Progenitor cell of endocrine pancreas (in vitro differentiated cells): ENCODE data around the gene MBD3L1. TPM values are rescaled to one million over a fixed set of nuclear protein-coding genes. Genes with fewer than 3 reads are reported as not detected.

ENCODE experiments used
- DNase-seq: peaks from one replicate; pipeline ENCODE4 v3.0.0; 2021; ENCODE audit warnings: low spot score; ENCODE audit not compliant: unreplicated experiment
- H3K27ac Mint-ChIP-seq: 2 replicates; pipeline ENCODE4 v1.8.0; 2021; ENCODE audit warnings: mild to moderate bottlenecking, moderate library complexity, mixed read lengths
- H3K27me3 Mint-ChIP-seq: 2 replicates; pipeline ENCODE4 v1.8.0; 2021; ENCODE audit warnings: mixed read lengths
- H3K36me3 Mint-ChIP-seq: 2 replicates; pipeline ENCODE4 v1.8.0; 2022; ENCODE audit warnings: mixed read lengths; ENCODE audit not compliant: insufficient read depth
- H3K4me1 Mint-ChIP-seq: 2 replicates; pipeline ENCODE4 v1.8.0; 2021; ENCODE audit warnings: low read depth, mixed read lengths
- H3K4me3 Mint-ChIP-seq: 2 replicates; pipeline ENCODE4 v1.8.0; 2021; ENCODE audit warnings: low read depth, mild to moderate bottlenecking, moderate library complexity, mixed read lengths
- H3K9me3 Mint-ChIP-seq: 2 replicates; pipeline ENCODE4 v1.8.0; 2021; ENCODE audit warnings: low read depth, mixed read lengths
- total RNA-seq: library from RNA; stranded (reverse); gene quantifications from 2 replicates; pipeline ENCODE4 v1.2.1, GENCODE V29; 2021
- TF ChIP-seq, protein P1 (sequence below): fragments of 200-600 bp; sonication (generic); IDR thresholded peaks from one replicate; pipeline ENCODE4 v1.5.0; 2021; ENCODE audit warnings: antibody characterized with exemption, mild to moderate bottlenecking; ENCODE audit not compliant: unreplicated experiment

The MBD3L1 gene
- total RNA-seq, 1 donor from 2014 or later, result not detected

- H3K9me3 Mint-ChIP-seq, result peaks cover 41% of the 10 kb centered on the region
- DNase-seq, result no peak
- no peak overlapping the region for H3K4me3 Mint-ChIP-seq
- H3K4me1 Mint-ChIP-seq, result no peaks in the 10 kb centered on the region
- TF ChIP-seq, protein P1, sequence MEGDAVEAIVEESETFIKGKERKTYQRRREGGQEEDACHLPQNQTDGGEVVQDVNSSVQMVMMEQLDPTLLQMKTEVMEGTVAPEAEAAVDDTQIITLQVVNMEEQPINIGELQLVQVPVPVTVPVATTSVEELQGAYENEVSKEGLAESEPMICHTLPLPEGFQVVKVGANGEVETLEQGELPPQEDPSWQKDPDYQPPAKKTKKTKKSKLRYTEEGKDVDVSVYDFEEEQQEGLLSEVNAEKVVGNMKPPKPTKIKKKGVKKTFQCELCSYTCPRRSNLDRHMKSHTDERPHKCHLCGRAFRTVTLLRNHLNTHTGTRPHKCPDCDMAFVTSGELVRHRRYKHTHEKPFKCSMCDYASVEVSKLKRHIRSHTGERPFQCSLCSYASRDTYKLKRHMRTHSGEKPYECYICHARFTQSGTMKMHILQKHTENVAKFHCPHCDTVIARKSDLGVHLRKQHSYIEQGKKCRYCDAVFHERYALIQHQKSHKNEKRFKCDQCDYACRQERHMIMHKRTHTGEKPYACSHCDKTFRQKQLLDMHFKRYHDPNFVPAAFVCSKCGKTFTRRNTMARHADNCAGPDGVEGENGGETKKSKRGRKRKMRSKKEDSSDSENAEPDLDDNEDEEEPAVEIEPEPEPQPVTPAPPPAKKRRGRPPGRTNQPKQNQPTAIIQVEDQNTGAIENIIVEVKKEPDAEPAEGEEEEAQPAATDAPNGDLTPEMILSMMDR, result no peak
- no peaks in the 10 kb centered on the region for H3K27me3 Mint-ChIP-seq
- peaks cover 6% of the 10 kb centered on the region for H3K36me3 Mint-ChIP-seq
- no peak overlapping the region for H3K27ac Mint-ChIP-seq
Observed at GRCh38 chr19:8846819-8847218, 14.6 kb downstream of the MBD3L1 start.

DNA sequence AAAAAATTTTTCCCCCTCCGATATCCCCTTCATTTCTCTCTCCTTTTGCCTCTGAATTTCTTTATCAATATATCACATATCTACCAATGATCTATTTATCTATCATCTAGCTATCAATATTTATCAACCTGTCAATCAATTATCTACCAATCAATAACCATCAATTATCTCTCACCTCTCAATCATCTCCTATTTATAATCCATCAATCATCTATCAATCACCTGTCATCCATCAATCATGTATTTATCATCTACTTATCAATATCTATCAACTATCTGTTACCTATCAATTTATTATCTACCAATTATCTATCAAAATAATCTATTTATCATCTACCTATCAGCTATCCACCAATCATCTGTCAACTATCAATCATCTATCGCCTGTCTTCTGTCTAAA is 17.1 kb downstream of the MBD3L1 start:
- no peak overlapping the region for H3K4me3 Mint-ChIP-seq
- H3K27me3 Mint-ChIP-seq, result no peaks in the 10 kb centered on the region
- no peak overlapping the region for H3K27ac Mint-ChIP-seq
- H3K4me1 Mint-ChIP-seq, result no peaks in the 10 kb centered on the region
- TF ChIP-seq, protein P1, result no peak
- H3K36me3 Mint-ChIP-seq, result peaks cover 5% of the 10 kb centered on the region
- H3K9me3 Mint-ChIP-seq, result peaks cover 33% of the 10 kb centered on the region
- DNase-seq, result no peak

DNA sequence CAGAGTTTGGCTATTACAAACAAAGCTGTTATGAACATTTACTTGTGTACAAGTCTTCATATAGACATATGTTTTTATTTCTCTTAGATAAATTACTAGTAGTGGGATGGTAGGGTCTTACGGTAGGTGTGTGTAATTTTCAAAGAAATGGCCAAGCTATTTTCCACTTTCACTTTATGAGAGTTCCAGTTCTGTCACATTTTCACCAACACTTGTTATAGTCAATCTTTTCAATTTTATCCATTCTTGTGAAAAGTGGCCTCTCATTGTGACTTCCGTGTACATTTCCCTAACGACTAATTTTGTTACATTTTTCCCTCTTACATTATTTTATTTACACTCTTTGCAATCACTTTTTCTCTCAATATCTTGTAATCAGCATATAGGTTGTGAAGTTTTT is 18.3 kb downstream of the MBD3L1 start:
- TF ChIP-seq, protein P1, result no peak
- Mint-ChIP-seq H3K4me3 (no peak overlapping the region), H3K27me3 (no peaks in the 10 kb centered on the region), H3K36me3 (peaks cover 5% of the 10 kb centered on the region), H3K27ac (no peak overlapping the region), H3K9me3 (peaks cover 32% of the 10 kb centered on the region), H3K4me1 (no peaks in the 10 kb centered on the region)
- no peak for DNase-seq

GRCh38 chr19:8858260-8858659 is 26.1 kb downstream of the MBD3L1 start:
- Mint-ChIP-seq H3K9me3 (peaks cover 35% of the 10 kb centered on the region), H3K4me3 (no peak overlapping the region), H3K27me3 (no peaks in the 10 kb centered on the region), H3K27ac (no peak overlapping the region), H3K36me3 (peaks cover 1% of the 10 kb centered on the region), H3K4me1 (no peaks in the 10 kb centered on the region)
- TF ChIP-seq, protein P1, result no peak
- DNase-seq, result no peak

DNA sequence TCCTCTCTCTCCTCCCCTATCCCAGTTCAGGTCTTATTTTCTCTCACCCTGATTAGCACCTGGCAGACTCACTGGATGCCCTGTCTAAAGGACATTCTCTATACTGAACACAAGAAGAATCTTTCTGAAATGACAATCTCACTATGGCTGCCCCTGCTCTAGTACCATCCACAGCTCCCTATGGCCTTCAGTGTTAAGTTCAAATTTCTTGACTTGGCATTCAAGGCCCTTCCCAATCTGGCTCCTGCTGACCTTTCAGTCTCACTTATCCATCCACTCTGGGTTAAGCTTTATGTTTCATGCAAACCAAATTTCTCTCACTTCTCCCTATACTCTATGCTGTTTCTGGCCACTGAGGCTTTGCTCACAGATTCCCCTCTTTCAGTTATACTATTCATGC is 34.2 kb downstream of the MBD3L1 start:
- TF ChIP-seq, protein P1, result no peak
- Mint-ChIP-seq H3K4me1 (no peaks in the 10 kb centered on the region), H3K4me3 (no peak overlapping the region), H3K9me3 (peaks cover 25% of the 10 kb centered on the region), H3K27ac (no peak overlapping the region), H3K36me3 (peaks cover 1% of the 10 kb centered on the region), H3K27me3 (no peaks in the 10 kb centered on the region)
- no peak for DNase-seq
